ENCODE measurements around the gene SPAG16.

The SPAG16 gene

GRCh38 chr2:213500881-213501280 is 216.6 kb downstream of the SPAG16 start:
- no peak for TF ChIP-seq CTCF (conservative IDR thresholded peaks at IDR 0.05)
- no peak overlapping the region for H3K27ac ChIP-seq

GRCh38 chr2:213524164-213524563 is 239.9 kb downstream of the SPAG16 start:
- no peak for TF ChIP-seq CTCF (conservative IDR thresholded peaks at IDR 0.05)
- no peak overlapping the region for H3K27ac ChIP-seq

- H3K27ac ChIP-seq = no peak overlapping the region
- TF ChIP-seq CTCF (conservative IDR thresholded peaks at IDR 0.05) = no peak
Measured at GRCh38 chr2:213537579-213537978, 253.3 kb downstream of the SPAG16 start.

GRCh38 chr2:213544940-213545339 is 260.7 kb downstream of the SPAG16 start:
- no peak overlapping the region for H3K27ac ChIP-seq
- no peak for TF ChIP-seq CTCF (conservative IDR thresholded peaks at IDR 0.05)

GRCh38 chr2:213545481-213545880 is 261.2 kb downstream of the SPAG16 start:
- TF ChIP-seq CTCF (conservative IDR thresholded peaks at IDR 0.05) = no peak

GRCh38 chr2:213545964-213546475 is 261.8 kb downstream of the SPAG16 start:
- no peak for TF ChIP-seq CTCF (conservative IDR thresholded peaks at IDR 0.05)
- H3K27ac ChIP-seq = no peak overlapping the region

More at GRCh38 chr2:213545481-213545880, 261.2 kb downstream of the SPAG16 start:
- H3K27ac ChIP-seq = no peak overlapping the region

GRCh38 chr2:213551526-213551925 is 267.3 kb downstream of the SPAG16 start:
- no peak for TF ChIP-seq CTCF (conservative IDR thresholded peaks at IDR 0.05)
- H3K27ac ChIP-seq = no peak overlapping the region
